22Rv1 (cell line): Measurements from ENCODE around the gene NDRG3.

Source experiments
- ZFX ChIP-seq: fragments of 450-650 bp; IDR thresholded peaks from 2 replicates; pipeline ENCODE4 v1.6.1; 2017; ENCODE audit warnings: antibody characterized with exemption, borderline replicate concordance
- TF ChIP-seq, protein P1 (sequence below): fragments of 450-650 bp; IDR thresholded peaks from 2 replicates; pipeline ENCODE4 v1.5.1; 2017; ENCODE audit warnings: mild to moderate bottlenecking

DNA sequence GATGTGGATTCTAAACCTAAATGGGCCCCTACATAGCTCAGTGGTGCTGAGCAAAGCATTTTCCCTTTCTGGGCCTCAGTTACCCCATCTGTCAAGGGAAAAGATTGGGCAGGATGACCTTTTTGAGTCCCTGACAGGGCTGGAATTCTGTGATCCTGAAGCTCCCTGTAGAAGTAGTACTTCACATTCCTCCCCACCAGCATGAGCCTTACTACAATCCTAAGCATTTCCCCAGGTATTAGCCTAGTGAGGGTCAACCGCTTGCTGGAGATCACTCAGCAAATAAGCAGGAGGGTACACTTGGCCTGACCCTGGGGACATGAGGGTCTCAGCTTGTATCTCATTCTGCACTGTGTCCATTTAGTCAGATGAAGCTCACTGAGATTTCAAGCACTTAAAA lies 13.4 kb downstream of the NDRG3 start:
- TF ChIP-seq, protein P1, sequence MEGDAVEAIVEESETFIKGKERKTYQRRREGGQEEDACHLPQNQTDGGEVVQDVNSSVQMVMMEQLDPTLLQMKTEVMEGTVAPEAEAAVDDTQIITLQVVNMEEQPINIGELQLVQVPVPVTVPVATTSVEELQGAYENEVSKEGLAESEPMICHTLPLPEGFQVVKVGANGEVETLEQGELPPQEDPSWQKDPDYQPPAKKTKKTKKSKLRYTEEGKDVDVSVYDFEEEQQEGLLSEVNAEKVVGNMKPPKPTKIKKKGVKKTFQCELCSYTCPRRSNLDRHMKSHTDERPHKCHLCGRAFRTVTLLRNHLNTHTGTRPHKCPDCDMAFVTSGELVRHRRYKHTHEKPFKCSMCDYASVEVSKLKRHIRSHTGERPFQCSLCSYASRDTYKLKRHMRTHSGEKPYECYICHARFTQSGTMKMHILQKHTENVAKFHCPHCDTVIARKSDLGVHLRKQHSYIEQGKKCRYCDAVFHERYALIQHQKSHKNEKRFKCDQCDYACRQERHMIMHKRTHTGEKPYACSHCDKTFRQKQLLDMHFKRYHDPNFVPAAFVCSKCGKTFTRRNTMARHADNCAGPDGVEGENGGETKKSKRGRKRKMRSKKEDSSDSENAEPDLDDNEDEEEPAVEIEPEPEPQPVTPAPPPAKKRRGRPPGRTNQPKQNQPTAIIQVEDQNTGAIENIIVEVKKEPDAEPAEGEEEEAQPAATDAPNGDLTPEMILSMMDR: no peak
- TF ChIP-seq ZFX: no peak
